ENCODE measurements around the gene AGL.
"Not testable (repeated sequence)": the region's sequence is repeated elsewhere in the genome, so short reads cannot be mapped to it uniquely, and the experiment has no call there.

The AGL gene

GRCh38 chr1:99851850-99852454, 1.8 kb downstream of the AGL start:
- DNase-seq = no peak

- DNase-seq = no peak
Observed at GRCh38 chr1:99852648-99853047, 2.5 kb downstream of the AGL start.

DNA sequence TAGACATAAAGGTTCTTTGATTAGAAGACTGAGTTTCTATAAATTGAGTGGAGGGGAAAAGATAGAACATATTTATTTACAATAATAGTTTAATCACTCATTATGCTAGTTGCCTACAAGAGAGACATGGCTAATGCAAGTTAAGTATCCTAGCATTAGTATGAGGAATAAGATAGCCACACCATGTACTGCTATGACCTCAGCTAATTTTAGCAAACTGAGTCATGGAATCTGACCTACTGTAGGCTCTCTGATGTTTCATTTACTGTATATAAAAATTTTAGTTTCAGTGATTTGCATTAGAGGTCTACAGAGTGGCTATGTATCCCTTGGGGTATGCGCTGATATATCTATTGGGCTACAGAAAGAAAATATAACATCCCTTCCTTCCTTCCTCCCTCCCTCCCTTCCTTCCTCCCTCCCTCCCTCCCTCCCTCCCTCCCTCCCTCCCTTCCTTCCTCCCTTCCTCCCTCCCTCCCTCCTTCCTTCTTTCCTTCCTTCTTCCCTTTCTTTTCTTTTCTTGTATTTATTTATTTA, 5.8 kb downstream of the AGL start:
- DNase-seq = no peak

DNA sequence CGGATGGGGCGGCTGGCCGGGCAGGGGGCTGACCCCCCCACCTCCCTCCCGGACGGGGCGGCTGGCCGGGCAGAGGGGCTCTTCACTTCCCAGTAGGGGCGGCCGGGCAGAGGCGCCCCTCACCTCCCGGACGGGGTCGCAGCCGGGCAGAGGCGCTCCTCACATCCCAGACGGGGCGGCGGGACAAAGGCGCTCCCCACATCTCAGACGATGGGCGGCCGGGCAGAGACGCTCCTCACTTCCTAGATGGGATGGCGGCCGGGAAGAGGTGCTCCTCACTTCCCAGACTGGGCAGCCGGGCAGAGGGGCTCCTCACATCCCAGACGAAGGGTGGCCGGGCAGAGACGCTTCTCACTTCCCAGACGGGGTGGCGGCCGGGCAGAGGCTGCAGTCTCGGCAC, 6.9 kb downstream of the AGL start:
- not testable (repeated sequence) for DNase-seq

DNA sequence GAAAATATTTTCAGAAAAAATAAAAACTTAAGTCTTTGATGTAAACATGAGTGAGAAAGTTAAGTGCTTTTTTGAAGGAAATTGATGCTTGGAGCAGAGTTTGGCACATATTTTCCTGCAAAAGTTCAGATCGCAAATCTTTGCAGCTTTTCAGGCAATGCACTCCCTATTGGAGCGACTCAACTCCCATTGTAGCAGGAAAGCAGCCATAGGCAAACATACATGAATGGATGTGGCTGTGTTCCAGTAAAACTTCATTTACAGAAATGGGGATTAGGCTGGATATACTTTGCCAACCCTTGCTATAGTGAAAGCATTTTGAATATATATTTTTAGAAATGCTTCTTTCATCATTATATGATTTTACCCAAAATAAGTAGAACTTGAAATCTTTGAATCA, 8.1 kb downstream of the AGL start:
- DNase-seq = no peak

DNA sequence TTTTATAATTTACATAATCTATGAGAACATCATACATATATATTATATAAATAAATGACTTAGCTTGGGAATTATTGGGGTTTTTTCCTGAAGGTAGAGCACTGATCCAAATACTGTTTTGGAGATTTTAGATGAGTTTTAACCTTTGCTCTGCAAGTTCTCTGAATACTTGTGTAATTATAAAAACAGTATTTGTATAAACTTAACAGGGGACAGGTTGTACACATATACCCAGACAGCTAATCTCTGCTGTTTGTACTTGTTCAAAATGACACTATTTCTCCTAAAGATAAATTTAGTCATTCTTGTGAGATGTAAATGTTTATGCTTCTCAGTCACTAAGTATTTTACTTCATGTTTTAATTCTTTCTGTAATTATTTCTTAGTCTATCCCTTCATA, 8.7 kb downstream of the AGL start:
- DNase-seq = no peak

GRCh38 chr1:99860703-99861102, 10.5 kb downstream of the AGL start:
- no peak for DNase-seq

- DNase-seq = no peak
Observed at GRCh38 chr1:99867682-99868081, 17.5 kb downstream of the AGL start.

DNA sequence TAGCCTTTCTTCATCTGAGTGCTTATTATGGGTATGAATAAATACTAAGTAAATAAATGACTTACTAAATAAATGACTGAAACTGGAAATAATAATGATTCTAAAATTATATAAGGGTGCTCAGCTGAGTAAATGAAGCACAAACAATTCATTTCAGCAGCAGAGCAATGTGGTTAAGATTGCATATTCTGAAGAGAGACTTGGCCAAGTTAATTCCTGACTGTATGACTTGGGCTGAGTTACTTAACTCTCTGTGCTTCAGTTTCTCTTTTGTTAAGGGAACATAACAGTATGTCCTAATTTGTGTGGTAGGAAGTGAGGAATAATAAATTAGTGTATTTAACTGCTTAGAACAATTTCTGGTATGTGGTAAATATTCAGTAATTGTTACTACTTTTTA, 19.1 kb downstream of the AGL start:
- no peak for DNase-seq

- DNase-seq = no peak
Observed at GRCh38 chr1:99869723-99870122, 19.6 kb downstream of the AGL start.

DNA sequence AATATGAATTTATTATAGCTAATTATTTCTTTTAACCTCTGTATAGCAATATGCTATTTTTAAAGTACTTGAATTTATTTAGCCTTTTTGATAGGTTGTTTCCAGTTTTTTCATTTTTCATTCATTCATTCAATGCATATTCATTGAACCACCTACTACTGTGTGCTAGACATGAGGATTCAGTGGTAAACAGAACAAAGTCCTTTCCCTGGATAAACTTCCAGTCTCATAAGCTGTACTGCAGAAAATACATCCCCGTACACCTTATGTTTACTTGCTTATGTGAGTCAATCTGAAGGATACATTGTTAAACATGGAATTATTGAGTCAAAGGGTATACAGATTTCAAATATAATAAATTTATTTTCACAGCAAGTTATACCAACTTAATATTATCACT, 21.9 kb downstream of the AGL start:
- no peak for DNase-seq

DNA sequence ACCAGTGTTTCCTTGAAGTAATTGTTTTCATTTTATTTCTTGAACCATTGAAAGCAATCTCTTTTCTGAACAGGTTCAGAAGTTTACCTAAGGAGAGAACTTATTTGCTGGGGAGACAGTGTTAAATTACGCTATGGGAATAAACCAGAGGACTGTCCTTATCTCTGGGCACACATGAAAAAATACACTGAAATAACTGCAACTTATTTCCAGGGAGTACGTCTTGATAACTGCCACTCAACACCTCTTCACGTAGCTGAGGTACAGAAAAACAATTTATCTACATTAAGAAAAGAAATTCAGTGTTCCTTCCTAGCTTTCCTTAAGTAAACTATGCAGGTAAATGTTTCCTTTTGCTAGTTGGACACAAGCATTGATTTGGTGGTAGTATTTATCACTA, 27.4 kb downstream of the AGL start:
- no peak for DNase-seq

DNA sequence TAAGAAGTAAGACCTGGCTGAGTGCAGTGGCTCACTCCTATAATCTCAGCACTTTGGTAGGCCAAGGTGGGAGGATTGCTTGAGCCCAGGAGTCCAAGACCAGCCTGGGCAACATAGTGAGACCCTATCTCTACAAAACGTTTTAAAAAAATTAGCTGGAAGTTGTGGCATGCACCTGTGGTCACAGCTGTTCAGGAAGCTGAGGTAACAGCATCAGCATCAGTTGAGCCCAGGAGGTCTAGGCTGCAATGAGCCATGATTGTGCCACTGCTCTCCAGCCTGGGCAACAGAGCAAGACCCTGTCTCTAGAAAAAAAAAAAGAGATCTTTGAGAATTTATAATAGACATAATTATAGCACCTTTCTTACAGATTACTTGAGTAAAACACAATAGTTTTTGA, 36.0 kb downstream of the AGL start:
- no peak for DNase-seq

DNA sequence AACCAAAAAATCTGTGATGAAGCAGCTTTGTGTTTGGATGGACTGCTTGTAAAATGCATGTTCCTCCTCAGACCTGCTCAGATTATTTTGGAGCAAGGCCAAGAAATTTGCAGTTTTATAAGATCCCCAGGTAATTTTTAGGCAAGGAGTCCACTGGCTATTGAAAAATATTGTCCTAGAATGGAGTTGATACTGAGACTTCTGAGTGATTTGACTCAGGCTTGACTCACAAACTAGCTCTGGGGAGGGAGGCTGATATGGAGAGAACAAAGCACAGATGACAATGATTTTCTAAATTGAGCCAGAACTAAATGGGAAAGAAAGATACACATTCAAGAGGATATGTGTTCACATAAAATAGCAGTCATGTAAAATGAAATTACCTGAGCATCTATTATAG, 36.7 kb downstream of the AGL start:
- no peak for DNase-seq

GRCh38 chr1:99887890-99888289, 37.7 kb downstream of the AGL start:
- no peak for DNase-seq

- no peak for DNase-seq
Observed at GRCh38 chr1:99891997-99892396, 41.8 kb downstream of the AGL start.

DNA sequence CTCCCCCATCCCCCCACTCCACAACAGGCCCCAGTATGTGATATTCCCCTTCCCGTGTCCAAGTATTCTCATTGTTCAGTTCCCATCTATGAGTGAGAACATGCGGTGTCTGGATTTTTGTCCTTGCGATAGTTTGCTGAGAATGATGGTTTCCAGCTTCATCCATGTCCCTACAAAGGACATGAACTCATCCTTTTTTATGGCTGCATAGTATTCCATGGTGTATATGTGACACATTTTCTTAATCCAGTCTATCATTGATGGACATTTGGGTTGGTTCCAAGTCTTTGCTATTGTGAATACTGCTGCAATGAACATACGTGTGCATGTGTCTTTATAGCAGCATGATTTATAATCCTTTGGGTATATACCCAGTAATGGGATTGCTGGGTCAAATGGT, 53.1 kb downstream of the AGL start:
- not testable (repeated sequence) for DNase-seq

- no peak for DNase-seq
Observed at GRCh38 chr1:99906535-99906934, 56.4 kb downstream of the AGL start.

DNA sequence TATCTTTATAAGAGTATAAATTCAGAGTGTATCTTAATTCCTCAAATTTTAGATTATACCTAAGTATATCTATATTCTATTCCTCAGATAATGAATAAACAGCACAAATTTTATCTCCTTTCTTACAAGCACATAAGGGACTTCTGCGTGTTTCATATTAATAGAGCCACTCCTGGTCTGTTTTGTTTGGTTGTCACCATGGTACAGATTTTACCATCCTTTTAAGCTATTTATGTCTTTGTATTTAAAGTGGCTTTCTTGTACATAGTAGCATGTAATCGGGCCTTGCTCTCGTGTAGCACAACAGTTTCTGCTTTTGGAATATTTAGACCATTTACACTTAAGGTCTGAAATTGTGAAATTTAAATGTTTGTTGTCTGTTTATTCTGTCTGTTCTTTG, 67.1 kb downstream of the AGL start:
- DNase-seq = no peak

GRCh38 chr1:99919220-99919619, 69.1 kb downstream of the AGL start:
- no peak for DNase-seq

- DNase-seq = no peak
Observed at GRCh38 chr1:99934801-99935200, 84.6 kb downstream of the AGL start.

DNA sequence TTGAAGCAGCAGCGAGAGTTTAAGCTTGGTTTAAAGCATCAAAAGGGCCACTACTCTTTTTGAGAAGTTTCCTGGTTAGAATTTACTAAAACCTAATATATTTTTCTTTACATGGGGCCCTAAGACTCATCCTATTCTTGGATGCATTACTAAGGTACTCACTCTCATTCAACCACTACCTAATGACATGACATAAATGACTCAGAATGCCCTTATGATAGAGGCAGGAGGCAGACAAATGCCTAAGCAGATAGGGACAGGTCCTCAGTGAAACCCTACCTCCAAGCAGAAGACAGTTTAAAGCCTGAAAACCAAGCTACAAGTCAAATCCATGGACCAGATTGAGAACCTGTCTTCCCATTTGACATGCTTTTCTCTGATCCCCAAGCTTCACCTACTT, 85.4 kb downstream of the AGL start:
- DNase-seq = no peak

GRCh38 chr1:99936071-99936470, 85.9 kb downstream of the AGL start:
- no peak for DNase-seq

DNA sequence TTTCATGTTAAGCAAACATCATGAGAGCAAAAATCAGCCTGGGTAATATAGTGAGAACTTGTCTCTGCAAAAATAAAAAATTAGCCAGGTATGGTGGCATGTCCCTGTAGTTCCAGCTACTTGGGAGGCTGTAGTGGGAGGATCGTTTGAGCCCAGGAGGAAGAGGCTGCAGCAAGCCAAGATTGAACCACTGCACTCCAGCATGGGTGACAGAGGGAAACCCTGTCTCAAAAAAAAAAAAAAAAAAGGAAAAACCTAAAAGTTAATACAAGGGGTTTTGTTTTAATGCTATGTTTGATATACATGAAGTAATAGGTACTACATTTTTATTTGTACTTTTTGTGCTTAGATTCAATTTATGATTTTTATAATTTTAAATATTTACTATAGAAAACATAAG, 92.6 kb downstream of the AGL start:
- DNase-seq = no peak

- no peak for DNase-seq
Observed at GRCh38 chr1:99943223-99943794, 93.1 kb downstream of the AGL start.
